Hepatocyte (in vitro differentiated cells): ENCODE data around the gene RPTOR.

ENCODE experiments used
- EZH2 ChIP-seq: fragments of 200-600 bp; sonication (generic); IDR thresholded peaks from 2 replicates; pipeline ENCODE4 v1.6.1; 2016; ENCODE audit warnings: antibody characterized with exemption, mild to moderate bottlenecking, borderline replicate concordance
- TF ChIP-seq, protein P1 (sequence below): fragments of 200-600 bp; sonication (generic); IDR thresholded peaks from 2 replicates; pipeline ENCODE4 v1.5.1; 2016; ENCODE audit warnings: antibody characterized with exemption, mild to moderate bottlenecking; ENCODE audit not compliant: poor library complexity

- TF ChIP-seq, protein P1, sequence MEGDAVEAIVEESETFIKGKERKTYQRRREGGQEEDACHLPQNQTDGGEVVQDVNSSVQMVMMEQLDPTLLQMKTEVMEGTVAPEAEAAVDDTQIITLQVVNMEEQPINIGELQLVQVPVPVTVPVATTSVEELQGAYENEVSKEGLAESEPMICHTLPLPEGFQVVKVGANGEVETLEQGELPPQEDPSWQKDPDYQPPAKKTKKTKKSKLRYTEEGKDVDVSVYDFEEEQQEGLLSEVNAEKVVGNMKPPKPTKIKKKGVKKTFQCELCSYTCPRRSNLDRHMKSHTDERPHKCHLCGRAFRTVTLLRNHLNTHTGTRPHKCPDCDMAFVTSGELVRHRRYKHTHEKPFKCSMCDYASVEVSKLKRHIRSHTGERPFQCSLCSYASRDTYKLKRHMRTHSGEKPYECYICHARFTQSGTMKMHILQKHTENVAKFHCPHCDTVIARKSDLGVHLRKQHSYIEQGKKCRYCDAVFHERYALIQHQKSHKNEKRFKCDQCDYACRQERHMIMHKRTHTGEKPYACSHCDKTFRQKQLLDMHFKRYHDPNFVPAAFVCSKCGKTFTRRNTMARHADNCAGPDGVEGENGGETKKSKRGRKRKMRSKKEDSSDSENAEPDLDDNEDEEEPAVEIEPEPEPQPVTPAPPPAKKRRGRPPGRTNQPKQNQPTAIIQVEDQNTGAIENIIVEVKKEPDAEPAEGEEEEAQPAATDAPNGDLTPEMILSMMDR = no peak
- TF ChIP-seq EZH2 = no peak
Measured at GRCh38 chr17:80593181-80593580, 48.5 kb downstream of the RPTOR start.
